Endometrial microvascular endothelial cells (primary cell): ENCODE measurements around the gene ST6GALNAC2. TPM values are rescaled to one million over a fixed set of nuclear protein-coding genes. Genes with fewer than 3 reads are reported as not detected.
"Not testable (repeated sequence)": the region's sequence is repeated elsewhere in the genome, so short reads cannot be mapped to it uniquely, and the experiment has no call there.

Experiments used
- in situ Hi-C: cut with HindIII; loops from 2 replicates; pipeline ENCODE4 v1.10.0; 2017; ENCODE audit warnings: low sequenced_read_pairs, low pct_unique_long_range_greater_than_20kb; ENCODE audit errors: inconsistent ontology term
- total RNA-seq: library from RNA; depleted of rRNA; stranded (reverse); fragments of >200 nt; gene quantifications from one replicate; pipeline ENCODE4 v1.2.3, GENCODE V29; 2015; ENCODE audit errors: inconsistent ontology term

Gene ST6GALNAC2
- total RNA-seq: not detected

DNA sequence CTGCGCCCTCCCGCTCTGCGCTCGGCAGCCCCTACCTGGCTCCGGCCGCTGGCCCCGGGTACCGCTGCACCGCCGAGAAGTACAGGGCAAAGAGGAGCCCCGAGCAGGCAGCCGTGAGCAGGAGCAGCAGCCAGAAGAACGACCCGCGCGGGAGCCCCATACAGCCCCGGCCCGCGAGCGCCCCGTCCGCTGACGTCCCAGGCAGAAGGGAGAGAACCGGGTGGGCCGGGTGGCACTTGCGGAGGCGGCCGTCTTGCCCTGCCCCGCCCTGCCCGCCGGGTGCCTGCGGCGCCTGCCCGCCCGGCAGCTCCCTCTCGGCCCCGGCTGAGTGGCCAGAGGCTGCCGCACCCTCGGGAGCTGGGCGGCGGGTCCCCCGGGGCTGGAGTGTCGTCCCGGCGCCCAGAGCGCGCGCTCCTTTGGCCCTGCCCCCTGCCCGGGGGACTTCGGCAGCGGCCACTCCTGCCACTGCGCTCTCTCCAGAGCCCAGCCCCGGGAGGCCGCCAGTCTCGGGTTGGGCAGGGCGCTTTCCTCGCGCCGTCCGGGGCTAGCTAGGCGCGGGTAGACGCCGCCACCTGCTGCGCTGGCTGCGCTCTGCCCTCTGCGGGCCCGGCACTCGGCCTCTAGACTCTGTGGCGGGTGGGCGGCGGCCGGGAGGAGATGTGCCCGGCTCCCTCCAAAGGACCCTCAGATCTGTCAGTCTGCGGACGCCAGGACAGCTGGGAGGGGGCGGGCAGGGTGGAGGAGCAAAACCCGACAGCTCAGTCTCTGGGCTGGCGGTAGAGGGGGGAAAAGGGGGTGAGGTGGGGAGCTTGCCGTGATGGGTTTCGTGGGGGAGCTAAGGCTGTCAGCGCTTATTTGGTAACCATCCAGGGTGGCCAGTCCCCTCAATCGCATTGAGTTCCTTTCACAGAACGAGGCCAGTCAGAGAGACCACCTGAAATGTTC, at the start of gene ST6GALNAC2:
Gene ST6GALNAC2 (minus strand): TSS at position 212 of the 945 bp plus-strand sequence. CDS start 52 bp downstream, at position 160.
- in situ Hi-C loops: no loop called here

DNA sequence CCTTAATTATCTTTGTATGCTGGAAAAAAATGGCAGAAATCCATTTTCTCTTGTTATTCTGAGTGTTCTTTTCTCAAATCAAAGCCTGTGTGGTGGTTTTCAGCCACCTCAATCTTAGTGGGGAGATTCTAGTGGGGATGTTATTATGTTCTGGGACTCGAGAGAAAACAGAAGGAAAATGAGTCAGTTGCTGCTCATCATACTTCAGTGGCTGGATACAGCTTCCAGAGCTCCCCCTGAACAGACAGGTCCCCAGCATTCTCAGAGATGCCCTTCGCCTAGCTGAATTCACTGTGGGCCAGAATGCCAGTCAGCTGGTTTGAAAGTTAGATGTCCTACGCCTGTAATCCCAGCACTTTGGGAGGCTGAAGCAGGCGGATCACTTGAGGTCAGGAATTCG, 49.4 kb upstream of the ST6GALNAC2 start:
- in situ Hi-C loops: no loop called here

DNA sequence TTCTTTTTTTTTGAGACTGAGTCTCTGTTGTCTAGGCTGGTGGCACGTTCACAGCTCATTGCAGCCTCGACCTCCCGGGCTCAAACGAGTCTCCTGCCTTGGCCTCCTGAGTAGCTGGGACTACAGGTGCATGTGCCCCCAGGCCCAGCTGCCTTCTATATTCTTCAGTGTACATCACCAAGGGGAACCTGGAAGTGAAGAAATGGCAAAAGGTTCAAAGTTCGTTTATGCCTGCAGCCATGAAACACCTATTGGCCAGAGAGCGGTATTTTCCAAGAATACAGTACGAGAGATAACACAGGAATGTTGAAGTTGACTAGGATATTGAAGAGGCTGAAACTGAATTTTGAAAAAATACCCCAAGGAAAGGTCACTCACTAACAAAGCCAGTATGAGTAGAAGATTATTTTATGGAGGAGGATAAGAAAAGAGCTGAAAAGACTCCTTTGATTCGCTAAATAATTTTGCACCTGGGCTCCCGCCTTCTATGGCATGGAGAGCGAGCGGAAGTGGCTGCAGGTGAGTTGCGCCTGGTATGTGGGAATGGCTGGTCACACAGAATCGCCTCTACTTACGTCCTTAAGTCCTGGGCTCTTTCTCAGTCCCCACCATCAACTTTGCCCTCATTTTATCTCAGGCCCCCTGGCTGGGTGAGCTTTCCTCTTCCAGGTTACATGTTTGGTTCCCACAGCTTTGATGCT, 48.1 kb upstream of the ST6GALNAC2 start:
- in situ Hi-C loops: no loop called here

DNA sequence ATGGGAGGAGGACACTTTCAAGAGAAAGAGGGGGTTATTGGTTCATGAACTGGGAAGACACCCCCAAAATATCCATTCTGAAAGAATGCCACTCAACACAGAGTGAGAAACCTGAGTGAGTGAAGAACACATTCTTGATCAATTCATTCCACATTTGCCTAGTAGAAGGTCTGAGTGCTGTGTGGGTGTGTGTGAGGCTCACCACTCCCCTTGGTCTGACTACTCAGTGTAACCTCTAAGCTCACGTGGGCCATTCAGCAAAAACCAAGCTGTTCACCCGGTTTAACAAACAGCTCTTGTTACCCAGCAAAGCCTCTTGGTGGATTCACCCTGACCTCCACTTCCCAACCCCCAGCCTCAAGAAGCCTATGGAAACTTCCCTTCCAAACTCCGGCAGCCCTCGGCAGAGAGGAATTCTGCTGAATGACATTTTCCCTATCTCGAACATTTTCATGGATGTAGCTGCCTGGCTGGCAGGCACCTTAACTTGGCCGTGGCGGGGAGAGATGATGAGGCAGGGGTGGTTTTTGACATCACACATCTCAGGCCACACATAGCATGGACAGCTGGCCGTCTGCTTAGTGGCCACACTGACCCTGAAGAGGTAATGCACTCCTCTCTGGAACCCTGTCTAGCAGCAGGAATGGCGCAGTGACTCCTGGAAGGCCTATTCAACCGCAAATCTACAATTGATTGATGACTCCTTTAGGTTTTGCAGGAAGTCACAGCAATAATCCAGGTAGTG, 46.3 kb upstream of the ST6GALNAC2 start:
- in situ Hi-C loops: no loop called here

DNA sequence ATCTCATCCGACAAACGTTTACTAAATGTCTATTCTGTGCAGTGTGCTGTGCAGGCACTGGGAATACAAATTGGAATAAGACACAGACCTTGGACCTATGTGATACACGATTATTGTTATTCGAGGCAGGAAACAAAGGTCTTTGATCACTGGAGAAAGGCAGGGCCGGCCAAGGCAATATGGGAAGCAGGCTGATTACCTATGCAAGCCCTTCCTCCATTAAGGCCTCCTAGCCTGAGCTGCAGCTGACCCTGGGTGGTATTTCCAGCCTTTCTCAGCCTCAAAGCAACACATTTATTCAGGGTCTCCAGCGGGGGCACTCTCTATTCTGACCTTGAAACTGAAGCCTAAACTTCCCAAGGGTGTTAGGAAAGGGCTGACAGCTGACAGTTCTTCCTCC, 44.5 kb upstream of the ST6GALNAC2 start:
- in situ Hi-C loops: no loop called here

DNA sequence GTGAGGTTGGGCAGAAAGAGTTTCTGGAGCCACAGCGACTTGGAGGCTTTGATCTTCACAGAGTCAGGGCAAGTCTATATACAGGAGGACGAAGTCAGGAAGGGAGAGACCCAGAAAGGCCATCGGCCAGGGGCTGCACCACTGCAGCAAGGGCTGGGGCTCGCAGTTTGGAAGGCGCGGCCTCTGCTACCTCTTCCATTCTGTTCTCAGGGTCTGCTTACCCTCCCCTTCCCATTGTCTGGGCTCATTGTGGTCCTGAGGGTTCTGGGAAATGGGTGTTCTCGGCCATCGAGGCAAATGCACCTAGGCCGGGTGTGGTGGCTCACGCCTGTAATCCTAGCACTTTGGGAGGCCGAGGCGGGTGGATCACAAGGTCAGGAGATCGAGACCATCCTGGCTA, 41.9 kb upstream of the ST6GALNAC2 start:
- in situ Hi-C loops: no loop called here

DNA sequence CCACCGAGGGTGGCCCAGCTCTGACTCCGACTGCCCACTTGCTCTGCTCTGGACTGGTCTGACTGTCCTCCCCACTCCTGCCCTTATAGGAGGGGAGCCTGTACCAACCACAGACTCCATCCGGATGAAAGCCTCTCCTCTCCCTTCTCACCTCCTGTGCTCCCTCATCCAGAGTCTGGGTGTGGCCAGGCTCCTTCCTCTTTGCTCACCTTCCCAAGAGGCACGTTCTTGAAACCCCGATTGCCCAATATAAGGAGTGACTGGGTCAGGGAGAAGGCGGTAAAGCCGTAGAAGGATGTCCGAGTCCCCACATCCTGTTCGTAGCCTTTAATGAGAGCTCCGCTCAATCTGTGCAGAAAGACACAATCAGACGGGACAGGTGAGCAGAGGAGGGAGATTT, 40.8 kb upstream of the ST6GALNAC2 start:
- in situ Hi-C loops: no loop called here

DNA sequence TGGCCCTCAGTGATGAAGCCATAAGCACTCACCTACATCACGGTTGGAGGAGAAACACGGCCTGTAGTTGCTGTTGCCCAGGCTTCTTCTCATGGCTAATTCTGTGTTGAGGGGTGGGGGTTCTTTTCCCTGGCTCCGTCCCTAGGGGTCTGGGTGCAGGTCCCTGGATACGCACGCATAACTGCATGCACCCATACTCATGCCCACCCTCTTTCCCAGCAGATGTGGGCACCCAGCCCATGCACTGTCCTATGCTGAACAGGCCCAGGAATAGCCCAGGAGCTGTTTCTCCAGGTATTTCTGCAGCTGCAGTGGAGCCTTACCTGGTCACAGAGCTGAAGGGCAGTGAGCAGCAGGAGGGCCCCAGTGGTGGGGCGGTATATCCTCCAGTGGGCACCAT, 39.8 kb upstream of the ST6GALNAC2 start:
- in situ Hi-C loops: no loop called here

DNA sequence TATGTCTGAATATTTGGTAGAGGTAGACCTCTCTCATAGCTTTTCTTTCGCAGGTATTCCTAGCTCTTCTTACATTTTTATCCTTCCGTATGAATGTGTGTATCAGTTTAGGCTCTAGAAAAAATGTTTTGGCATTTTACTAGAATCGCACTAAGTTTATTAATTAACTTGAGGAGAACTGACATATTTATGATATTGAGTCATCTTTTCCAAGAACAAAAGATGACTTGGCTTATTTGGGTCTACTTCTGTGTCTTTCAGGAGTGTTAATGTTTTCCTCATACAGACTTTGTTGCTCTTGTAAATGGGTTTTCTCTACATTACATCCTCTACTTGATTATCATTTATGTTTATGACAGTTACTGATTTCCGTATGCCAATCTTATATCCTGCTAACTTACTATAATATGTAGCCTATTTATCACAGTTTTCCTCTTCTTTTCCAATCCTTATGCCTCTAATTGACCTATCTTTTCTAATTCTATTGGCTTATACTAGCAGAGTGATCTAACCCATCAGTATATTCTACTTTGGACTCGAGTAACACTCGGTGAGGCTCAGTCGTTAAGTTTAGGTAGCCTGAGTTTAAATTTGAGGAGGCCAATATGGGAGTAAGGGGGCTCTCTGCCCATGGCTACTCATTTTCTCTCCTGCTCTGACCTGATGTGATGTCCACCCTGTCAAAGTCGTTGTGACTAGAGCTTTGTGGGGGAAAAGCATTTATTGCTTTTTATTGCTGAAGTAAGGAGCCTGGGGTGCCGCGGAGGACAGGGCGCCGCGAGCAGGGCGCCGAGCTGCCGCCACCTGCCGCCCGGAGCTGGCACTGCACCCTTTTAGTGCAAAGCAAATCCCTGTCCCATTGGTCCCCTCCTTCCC, 37.8 kb upstream of the ST6GALNAC2 start:
- in situ Hi-C loops: no loop called here

DNA sequence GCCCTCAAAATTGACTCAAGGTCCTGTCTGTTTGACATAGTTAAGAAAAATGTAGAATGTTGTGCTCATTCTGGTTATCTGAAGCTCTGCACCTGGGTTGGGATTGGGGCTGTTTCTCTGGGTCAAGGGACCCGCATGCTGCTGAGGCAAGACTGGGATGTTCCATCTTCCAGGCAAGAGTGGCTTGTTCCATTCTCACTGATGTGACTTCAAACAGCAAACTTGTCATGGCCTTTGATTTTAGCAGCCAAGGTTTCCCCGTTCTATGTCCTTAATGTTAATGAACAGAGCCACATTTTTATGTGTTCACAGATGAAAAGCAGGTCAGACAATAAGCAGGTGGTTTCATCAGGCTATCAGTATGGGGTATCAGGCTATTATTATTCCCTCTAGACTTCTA, 32.2 kb upstream of the ST6GALNAC2 start:
- in situ Hi-C loops: no loop called here

DNA sequence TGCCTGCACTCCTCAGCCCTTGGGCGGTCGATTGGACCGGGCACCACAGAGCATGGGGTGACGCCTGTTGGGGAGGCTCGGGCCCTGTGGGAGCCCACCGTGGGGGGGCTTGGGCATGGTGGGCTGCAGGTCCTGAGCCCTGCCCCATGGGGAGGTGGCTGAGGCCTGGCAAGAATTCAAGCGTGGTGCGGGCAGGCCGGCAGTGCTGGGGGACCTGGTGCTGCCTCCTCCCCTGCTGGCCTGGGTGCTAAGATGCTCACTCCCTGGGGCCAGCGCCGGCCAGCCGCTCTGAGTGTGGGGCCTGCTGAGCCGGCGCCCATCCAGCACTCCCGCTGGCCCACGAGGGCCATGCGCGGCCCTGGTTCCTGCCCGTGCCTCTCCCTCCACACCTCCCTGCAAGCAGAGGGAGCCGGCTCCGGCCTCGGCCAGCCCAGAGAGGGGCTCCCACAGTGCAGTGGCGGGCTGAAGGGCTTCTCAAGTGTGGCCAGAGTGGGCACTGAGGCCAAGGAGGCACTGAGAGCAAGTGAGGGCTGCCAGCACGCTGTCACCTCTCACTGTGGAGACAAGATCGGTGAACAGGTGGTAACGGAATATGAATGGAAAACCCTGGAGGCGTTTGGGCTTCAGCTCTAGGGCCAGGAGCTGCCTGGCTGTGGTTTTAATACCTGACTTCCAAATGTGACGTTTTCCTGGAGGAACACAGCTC, 29.4 kb upstream of the ST6GALNAC2 start:
- in situ Hi-C loops: no loop called here

DNA sequence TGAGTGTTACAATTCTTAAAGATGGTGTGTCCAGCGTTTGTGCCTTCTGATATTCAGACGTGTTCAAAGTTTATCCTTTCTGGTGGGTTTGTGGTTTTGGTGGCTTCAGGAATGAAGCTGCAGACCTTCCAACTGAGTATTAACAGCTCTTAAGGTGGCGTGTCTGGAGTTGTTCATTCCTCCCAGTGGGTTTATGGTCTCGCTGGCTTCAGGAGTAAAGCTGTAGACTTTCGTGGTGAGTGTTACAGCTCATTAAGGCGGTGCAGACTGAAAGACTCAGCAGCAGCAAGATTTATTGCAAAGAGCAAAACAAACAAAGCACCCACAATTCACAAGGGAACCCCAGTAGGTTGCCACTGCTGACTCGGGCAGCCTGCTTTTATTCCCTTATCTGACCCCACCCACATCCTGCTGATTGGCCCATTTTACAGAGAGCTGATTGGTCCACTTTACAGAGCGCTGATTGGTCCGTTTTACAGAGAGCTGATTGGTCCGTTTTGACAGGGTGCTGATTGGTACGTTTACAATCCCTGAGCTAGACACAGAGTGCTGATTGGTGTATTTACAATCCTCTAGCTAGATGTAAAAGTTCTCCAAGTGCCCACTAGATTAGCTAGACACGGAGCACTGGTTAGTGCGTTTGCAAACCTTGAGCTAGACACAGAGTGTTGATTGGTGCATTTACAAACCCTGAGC, 28.6 kb upstream of the ST6GALNAC2 start:
- in situ Hi-C loops: not testable (repeated sequence)

DNA sequence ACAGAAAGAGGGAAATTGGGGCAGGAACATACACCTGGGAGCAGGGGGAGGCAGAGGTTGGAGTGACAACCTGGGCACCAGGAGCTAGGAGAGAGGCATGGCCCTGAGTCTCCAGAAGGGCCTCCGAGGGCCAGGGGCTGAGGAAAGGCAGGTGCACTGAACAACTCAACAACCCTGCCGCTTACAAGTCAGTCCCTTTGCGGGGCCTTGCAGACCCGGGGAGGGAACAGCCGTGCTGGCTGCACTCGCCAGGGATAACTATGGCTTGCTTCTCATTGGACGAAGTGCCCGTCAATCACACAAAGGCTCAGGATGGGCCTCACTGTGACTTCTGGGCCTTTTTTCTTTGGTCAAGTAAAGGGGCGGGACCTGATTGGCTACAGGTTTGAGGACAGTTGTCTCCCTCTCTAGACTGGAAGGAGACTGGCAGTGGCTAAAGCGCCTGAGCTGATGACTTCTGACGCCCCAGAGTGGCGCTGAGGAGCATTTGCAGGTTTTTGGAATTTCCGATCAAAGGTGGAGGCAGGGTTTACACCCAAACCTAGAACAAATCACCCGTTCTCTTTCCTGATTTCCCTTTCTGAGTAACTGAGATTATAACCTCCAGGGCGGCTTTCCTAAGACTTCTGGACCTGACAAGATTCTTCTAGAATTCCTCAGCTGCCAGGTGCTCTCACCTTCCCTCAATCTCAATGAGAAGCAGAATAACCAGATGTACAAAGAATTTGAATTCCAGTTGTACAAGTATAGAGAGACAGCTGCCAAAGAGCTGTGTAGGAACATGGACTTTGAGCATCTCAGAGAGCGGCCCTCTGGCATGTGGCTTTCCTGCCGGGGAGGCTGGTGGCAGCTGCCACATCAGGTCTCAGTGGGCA, 27.6 kb upstream of the ST6GALNAC2 start:
- in situ Hi-C loops: no loop called here

DNA sequence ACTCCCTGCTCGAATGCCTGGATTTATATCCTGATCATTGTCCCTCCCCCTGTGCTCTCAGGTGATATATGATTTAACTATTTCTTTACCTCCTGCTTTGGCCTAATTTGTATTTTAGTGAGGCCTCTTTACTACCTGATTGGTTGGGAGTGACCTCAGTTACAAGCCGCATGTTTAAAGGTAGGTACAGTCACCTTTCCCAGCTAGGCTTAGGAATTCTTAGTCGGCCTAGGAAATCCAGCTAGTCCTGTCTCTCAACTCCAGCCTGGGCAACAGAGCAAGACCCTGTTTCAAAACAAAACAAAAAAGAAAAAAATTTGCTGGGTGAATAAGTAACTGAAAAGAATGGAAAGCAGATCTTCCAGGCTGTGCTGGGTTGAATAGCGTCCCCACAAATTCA, 26.8 kb upstream of the ST6GALNAC2 start:
- in situ Hi-C loops: no loop called here

DNA sequence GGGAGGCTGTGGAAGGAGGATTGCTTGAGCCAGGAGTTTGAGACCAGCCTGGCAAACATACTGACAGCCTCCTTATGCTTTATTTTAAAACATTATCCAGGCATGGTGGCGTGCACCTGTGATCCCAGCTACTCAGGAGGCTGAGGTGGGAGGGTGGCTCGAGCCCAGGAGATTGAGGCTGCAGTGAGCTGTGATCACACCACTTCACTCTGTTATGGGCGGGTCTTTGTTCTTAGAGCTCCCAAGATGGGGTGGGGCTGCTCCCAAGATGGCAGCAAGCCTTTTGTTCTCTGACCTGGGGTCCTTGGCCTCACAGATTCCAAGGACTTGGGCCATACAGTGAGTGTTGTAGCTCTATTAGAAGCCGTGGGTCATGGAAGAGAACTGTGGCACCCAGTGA, 26.1 kb upstream of the ST6GALNAC2 start:
- in situ Hi-C loops: no loop called here

DNA sequence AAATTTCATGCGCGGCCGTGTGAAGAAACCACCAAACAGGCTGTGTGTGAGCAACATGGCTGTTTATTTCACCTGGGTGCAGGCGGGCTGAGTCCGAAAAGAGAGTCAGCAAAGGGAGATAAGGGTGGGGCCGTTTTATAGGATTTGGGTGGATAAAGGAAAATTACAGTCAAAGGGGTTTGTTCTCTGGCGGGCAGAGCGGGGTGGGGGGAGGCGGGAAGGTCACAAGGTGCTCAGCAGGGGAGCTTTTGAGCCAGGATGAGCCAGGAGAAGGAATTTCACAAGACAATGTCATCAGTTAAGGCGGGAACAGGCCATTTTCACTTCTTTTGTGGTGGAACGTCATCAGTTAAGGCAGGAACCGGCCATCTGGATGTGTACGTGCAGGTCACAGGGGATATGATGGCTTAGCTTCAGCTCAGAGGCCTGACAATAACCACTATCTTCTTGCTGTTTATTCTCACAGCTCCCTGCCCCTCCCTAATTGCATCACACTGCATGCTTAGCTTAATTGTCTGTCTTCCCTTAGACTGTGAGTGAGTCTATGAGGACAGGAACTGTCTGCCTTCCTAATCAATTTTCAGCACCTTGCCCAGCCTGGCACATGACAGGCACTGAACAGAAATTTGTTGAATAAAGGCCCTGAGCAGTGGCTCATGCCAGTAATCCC, 25.6 kb upstream of the ST6GALNAC2 start:
- in situ Hi-C loops: not testable (repeated sequence)
